Measurements from ENCODE around the gene UBAC2.

The UBAC2 gene, protein sequence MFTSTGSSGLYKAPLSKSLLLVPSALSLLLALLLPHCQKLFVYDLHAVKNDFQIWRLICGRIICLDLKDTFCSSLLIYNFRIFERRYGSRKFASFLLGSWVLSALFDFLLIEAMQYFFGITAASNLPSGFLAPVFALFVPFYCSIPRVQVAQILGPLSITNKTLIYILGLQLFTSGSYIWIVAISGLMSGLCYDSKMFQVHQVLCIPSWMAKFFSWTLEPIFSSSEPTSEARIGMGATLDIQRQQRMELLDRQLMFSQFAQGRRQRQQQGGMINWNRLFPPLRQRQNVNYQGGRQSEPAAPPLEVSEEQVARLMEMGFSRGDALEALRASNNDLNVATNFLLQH

DNA sequence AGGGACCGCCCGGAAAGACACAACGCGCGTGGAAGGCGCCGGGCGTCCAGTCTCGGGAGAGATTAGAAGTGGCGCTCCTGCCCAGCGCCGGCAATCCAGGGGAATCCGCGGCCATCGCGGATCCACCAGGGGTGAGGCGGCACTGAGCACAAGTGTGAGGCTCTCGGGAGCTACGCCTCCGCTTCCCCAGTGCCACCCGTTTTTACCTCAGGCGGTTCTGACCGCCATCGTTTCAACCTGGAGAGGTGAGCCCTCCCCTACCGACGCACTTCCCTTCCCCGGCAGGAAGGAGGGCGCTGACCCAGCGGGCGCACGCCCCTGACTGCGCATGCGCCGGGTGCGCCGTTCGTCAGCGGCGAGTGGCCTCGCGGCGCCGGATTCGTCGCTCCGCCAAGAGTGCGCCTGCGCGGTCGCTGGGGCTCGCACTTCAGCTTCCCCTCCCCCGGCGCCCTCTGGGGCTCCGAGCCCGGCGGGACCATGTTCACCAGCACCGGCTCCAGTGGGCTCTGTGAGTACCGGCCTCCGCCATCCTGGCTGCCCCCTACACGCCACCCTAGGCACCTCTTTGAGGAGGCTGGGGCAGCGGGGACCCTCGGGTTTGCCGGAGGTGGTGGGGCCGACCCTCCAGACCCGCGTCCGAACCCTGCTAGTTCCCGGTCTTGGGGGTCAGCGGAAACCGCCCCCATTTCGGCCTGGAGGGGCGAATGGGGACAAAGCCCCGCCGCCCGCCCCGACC is at the start of gene UBAC2:
Gene UBAC2 (plus strand): TSS at position 423 of the 736 bp plus-strand sequence. CDS start 55 bp downstream, at position 478.
- DNase-seq (ENCODE audit: low read depth): peak; percentile 96

DNA sequence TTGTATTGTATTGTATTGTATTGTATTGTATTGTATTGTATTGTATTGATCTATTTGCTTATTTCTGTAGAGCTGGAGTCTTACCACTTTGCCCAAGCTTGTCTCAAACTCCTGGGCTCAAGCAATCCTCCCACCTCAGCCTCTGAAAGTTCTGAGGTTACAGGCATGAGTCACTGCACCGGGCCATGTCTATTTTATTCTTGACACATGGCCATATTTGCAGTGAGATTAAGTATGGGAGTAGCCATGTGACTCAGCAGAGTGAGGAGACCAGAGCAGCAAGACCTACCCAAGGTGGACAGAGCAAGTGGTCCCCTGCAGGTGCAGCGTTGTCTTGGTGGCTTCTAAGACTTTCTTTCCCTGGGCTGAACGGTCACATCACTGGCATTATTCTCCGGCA is 49.1 kb upstream of the UBAC2 start:
- no peak for DNase-seq (ENCODE audit: low read depth)

DNA sequence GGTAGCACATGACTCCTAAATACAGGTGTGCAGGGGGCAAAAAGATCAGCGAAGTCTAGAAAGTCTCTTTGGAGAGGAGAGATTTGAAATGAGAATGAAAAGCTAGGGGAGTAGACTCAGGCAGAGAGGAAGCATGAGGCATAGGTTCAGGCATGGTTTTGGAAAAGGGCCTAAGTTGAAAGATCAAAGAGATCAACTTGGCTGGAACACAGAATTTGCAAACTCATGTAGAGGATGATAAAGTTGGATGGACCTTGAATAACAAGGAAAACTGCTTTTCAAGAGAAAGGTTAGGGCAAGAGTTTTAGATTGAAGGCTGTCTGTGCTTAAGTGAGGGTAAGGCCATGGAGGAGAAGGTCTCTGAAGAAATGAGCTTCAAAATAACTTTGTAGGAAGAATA is 47.4 kb upstream of the UBAC2 start:
- no peak for DNase-seq (ENCODE audit: low read depth)

DNA sequence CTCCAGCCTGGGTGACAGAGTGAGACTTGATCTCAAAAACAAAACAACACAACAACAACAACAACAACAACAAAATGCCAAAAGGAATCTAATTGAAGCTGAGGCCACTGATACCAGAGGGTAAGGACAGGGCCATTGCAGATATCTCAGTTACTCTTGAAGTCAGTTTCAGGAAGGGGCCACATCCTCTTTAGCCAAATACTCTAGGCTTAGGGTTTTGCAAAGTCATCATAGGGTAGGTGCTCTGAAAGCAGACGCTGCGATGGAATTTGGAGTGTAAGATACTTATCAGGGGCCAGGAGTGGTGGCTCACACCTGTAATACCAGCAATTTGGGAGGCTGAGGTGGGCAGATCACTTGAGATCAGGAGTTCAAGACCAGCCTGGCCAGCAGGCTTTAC is 46.6 kb upstream of the UBAC2 start:
- DNase-seq (ENCODE audit: low read depth): no peak

DNA sequence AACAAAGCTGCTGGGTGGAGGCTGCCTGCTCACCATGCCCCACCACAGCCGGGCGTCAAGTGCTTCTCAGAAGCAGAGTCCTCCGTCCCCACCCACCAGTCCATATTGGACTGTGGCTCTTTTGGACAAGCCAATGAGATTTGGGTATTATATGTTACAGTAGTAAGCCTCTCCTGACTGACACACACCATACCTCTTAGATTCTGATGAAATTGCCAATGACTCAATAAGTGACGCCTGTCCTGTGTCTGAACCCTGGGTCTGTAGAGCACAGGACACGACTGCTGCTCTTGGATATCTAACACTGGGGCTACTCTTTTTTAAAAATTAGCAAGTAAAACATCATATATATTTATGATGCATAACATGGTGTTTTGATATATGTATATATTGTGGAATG is 44.8 kb upstream of the UBAC2 start:
- no peak for DNase-seq (ENCODE audit: low read depth)

DNA sequence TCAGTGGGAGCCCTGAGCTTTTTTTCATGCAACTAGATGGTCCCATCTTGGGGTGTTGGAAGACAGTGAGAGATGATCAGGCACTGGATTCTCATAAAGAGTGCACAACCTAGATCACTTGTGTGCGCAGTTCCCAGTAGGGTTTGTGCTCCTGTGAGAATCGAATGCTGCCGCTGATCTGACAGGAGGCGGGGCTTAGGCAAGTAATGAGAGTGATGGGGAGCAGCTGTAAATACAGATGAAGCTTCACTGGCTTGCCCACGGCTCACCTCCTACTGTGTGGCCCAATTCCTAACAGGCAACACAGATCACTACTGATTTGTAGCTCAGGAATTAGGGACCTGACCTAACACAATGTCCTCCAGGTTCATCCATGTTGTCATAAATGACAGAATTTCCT is 43.6 kb upstream of the UBAC2 start:
- DNase-seq (ENCODE audit: low read depth): no peak

DNA sequence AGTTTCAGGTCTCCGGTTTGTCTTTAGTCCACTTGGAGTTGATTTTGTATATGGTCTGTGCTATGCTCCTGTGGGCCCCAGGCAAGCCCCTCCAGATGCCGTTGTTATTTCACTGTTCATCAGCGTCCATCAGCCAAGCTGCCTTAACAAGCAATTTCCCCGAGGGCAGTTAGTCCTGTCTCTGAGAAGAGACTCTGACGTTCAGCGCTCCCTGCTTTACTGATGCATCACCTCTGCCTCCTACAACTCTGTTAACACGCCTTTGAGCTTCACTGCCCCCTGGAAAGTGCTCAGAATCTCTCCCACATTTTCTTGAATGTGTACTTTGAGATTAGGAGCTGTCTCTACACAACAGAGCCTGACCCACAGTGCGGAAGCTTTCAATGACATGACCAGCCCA is 41.8 kb upstream of the UBAC2 start:
- no peak for DNase-seq (ENCODE audit: low read depth)

DNA sequence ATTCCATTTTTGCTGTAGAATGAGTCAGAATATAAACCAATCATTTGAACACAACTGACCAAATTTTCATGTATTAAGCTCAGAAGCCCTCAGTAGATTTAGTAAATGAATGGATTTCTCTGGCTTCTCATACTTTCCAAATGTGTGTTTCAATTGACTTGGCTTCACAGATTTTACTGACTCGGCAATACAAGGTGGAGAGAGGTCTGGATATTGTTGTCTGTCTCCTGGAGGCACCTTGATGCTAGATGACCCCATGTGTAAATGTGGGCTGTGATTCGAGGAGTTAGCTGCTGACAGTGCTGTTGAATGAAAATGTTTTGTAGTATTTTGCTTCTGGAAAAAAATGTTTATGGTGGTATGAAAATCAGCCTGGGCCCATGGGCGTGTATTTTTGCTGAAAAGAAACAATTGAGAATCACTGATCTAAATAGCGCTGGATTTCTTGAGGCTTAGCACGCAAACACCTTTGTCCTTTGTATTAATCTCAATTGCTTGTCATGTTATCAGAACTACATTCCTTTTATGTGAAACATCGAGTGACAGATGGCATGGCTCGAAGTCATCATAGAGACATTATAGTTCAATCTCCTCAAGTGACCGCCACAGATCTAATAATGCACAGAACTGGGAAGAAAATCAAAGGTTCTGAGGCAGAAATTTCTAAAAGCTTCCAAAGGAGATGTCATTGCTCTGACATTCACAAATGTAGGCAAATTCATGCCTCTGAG is 41.2 kb upstream of the UBAC2 start:
- no peak for DNase-seq (ENCODE audit: low read depth)

DNA sequence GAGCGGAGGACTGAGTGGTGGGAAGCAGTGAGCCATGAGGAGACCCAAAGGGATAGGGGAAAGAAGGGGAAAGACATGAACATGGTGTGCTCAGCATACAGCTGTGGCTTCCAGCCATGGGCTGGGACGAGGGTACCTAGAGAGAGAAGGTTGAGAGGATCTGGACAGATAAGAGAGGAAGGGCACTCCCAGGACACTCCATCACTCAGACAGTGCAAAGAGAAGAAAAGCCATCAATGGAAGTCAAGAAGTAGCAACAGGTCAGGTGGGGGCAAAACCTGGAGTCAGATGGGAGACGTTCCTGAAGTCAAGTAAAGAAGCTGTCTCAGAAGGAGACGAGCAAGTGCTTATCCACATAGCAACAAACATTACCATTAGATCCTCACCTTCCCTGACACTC is 40.2 kb upstream of the UBAC2 start:
- DNase-seq (ENCODE audit: low read depth): no peak

DNA sequence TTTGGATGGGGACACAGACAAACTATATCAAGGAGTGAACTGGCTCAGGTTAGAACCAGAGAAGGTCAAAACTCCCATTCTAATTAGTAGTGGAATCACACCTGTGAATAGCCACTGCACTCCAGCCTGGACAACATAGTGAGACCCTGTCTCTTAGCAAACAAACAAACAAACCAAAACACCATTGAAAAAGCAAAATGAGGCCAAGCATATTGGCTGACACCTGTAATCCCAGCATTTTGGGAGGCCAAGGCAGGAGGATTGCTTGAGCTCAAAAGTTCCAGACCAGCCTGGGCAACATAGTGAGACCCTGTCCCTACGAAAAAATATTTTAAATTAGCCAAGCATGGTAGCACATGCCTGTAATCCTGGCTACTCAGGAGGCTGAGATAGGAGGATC is 39.1 kb upstream of the UBAC2 start:
- no peak for DNase-seq (ENCODE audit: low read depth)

DNA sequence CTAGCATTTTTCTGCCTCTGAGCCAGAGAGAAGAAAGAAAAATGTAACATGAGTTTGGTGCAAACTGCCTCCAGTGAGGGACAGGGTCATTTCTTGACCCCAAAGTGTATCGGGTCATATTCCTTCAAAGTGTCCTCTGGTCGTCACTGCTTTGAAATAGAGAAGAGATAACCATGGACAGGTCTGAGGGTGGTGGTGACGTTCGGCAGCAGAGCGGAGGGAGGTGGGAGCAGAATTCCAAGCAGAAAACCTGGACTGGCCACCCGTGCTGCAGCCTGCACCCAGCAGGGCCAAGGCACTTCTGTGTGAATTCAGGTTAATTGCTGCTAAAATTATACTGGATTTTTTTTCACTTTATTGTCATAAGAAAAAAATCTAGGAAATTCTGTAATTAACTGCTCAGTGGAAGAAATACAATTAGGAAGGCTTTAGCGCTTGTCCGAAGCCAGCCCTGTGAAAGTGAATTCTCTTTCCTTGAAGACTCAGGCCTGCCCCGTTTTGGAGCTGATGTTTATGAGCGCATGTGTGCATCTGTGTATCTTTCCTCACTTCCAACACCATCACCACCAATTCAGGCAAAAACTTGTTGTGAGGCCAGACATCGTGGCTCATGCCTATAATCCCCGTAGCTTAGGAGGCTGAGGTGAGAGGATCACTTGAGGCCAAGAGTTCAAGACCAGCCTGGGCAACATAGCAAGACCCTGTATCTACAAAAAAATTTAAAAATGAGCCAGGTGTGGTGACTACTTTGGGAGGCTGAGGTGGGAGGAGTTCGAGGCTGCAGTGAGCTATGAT is 37.9 kb upstream of the UBAC2 start:
- DNase-seq (ENCODE audit: low read depth): no peak

DNA sequence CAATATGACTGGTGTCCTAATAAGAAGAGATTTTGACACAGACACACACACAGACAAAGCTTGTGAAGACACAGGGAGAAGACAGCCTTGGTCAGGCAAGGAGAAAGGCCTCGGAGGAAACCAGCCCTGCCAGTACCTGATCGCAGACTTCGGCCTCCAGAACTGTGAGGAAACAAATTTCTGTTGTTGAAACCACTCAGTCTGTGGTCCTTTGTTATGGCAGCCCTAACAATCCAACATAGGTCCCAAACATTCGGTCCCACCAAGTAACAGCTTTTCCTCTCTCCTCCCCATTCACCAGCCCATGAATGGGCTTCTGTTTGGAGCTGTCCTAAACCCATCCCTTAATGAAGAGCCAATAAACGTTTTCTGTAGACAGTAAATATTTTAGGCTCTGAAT is 36.4 kb upstream of the UBAC2 start:
- DNase-seq (ENCODE audit: low read depth): no peak

DNA sequence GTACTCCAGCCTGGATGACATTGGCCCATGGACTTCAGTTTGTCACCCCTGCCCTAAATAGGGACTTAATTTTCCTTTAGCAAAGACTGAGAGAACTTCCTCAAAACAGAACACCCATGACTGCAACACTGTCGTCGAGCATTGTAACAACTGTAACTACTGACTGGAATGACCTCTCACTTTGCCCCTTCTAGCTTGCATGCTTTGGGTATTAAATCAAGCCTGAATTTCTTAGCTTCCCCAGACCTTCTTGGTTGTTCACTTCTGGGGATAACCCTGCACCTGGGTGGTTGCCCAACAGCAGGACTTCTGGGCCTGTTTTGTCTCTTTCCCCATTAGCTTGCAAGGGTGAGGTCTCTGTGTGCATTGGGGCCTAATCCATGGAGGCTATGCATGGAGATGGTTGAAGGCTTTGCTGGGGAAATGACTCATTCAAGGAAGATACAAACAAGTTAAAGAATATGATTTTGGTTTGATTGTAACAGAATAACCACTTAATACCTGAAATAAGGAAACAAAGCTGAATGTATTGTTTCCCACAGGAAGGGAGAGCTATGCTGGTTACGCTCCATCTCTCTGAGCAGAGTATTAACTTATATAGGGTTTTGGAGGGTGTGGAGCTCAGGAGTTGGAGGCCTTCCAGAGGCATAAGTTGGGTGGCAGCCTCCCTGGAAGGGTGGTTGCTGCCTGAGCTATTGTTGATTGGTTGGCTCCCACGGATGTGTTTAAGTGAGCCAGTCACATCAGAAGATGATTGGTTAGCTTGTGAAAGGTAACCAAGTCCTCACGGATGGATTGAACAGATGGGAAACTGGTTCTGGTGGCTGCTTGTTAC is 34.7 kb upstream of the UBAC2 start:
- no peak for DNase-seq (ENCODE audit: low read depth)

DNA sequence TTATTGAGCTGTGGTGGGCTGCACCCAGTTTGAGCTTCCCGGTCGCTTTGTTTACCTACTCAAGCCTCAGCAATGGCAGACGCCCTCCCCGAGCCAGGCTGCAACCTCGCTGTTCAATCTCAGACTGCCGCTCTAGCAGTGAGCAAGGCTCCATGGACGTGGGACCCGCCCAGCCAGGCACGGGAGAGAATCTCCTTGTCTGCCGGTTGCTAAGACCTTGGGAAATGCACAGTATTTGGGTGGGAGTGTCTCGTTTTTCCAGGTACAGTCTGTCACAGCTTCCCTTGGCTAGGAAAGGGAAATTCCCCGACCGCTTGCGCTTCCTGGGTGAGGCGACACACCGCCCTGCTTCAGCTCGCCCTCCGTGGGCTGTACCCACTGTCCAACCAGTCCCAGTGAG is 27.7 kb upstream of the UBAC2 start:
- no peak for DNase-seq (ENCODE audit: low read depth)

DNA sequence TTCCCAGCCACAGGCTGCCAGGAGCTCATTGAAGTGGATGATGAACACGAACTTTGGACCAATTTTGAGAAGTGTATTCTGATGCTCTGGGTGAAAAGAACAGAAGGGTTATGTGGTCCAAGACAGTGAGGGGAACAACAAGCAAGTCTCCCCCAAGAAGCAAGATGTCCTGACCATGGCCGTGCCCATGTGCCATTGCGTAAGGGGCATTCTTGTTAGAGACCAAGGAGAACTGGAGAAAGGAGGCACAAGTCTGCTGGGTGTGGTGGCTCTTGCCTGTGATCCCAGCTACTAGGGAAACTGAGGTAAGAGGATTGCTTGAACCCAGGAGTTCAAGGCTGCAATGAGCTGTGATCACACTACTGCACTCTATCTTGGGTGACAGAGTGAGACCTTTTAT is 27.0 kb upstream of the UBAC2 start:
- DNase-seq (ENCODE audit: low read depth): no peak

DNA sequence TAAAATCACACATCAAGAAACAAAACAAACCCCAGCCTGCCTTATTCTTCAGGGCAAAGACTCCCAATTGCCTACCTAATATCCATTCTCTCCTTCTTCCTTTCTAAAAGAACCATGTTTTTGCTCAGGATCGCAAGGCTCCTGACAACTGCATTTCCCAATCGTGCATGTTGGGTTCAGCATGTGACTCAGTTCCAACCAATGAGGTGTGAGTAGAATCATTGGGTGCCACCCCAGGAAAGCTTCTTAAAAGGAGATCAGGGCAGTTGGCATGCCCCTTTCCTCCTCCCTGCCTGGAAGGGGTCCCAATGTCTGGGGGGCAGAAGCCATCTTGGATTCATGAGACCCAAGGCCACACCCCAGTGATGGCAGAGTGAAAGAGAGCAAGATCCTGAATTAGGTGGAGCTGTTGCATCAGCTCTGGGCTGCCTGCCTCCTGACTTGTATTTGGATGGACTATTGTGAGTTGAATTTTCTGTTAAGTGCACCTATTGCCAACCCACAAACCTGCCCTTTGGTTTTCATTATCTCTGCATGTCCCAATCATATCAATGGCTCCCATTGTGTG is 26.0 kb upstream of the UBAC2 start:
- DNase-seq (ENCODE audit: low read depth): no peak

DNA sequence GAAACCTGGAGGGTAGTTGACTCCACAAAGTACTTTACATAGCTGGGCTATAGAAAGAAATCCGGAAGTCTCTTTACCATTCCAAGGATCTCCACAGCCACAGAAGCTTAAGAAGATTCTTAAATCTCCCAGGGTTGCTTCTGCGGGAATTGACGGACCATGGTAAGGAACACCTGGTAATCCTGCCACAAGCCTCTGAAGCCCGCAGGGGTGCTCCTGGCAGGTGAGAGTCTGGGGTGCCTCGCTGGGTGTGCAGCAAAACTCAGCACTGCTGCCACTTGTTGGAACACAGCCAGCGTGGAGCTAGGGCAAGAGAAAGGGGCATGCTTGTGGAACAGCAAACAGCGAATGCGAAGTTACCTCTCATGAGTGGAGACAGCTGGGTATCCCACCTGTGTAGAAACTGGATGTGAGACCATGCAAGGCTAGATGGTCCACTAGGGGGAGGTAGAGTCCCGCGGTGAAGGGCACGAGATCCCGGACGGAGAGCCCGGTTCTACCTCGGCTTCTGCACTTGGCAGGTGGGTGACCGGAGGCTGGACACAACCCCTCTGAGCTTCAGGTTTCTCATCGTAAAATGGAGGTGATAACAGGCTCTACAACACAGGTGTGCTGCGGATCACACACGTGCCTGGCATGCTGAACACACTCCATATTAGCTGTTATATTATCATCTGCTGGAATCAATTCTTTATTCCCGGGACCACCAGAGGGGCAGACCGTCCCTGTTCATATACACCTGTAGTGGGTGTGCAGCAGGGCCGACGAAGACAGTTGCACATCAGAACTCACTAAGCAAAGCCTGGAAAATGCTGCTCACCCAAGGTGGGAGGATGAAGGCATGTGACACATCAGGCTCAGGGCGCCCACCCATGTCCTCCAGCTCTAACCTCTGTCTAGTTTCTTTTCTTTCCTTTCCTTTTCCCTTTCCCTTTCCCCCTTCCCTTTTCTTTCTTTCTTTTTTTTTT is 24.1 kb upstream of the UBAC2 start:
- peak; percentile 65 for DNase-seq (ENCODE audit: low read depth)

DNA sequence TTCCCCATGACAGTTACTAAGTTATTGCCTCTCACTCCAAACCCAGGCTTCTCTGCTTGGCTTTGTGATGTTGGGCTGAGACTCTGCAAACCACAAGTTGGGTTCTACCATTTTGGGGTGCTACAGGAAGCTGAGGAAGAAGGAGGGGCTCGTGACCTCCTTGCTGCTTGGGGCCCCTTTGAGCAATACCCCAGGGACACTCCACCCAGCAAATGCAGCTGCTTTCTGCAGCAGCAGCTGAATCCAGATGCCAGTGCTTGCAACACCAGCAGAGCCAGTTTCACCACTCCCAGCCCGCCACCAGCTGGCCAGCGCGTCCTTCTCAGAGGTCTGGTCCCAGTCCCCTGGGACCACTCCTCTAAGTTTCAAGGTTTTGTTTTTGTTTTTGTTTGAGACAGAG is 22.0 kb upstream of the UBAC2 start:
- DNase-seq (ENCODE audit: low read depth): no peak

DNA sequence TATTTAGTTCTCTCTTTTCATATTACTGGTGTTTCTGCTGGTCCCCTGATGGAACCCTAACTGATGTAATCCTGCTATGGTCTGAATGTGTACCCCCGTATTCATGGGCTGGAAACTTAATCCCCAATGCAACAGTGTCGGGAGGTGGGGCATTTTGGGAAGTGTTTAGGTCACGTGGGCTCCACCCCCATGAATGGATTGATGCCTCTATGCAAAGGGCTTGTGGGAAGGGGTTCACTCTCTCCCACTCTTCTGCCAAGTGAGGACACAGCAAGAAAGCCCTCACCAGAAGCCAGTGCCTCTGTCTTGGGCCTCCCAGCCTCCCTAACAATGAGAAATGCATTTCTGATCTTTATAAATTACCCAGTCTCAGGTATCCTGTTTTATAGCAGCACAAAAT is 21.2 kb upstream of the UBAC2 start:
- DNase-seq (ENCODE audit: low read depth): no peak

DNA sequence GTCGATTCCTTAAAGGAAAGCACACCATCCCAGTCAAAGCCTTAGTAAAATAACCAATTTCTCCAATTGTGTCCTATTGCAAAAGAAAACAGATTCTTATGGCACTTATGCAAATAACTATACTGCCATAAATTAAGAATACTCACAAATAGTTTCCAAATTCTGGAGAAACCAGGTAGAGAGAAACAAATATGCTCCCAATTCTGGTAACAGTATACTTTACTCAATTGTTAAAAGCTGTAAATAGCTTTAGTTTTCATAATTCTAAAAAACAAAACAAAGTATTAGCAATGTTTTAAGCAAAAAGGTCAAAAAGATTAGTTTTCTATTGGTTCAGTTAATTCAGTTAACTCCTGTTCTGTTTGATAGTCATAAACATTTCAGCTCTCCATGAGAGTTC is 18.2 kb upstream of the UBAC2 start:
- DNase-seq (ENCODE audit: low read depth): no peak

Measured in activated T-cell treated with anti-CD3 and anti-CD28 coated beads for 24 hours (primary cell).